Endothelial cell of umbilical vein (primary cell): Measurements from ENCODE around the gene CCP110. TPM values are rescaled to one million over a fixed set of nuclear protein-coding genes. Genes with fewer than 3 reads are reported as not detected.

Experiments
- BruUV-seq: library from RNA; stranded (reverse); fragments of 400-500 nt; replicated peaks from 2 replicates; lab custom pipeline; 2021; lab: Mats Ljungman, UMichigan
- CTCF ChIA-PET: fragments of 300-600, 350-600 bp; sonication (Branson Sonifier 250); formaldehyde crosslinking; loops from one replicate; lab custom pipeline; 2021; ENCODE audit warnings: antibody characterized with exemption, inconsistent platforms; lab: Charles Lee
- POLR2A ChIA-PET: fragments of 300-600, 350-600 bp; sonication (Branson Sonifier 250); formaldehyde crosslinking; loops from one replicate; lab custom pipeline; 2021; ENCODE audit warnings: antibody characterized with exemption, inconsistent platforms; lab: Charles Lee
- DNase-seq: peaks from one replicate; pipeline ENCODE4 v3.0.0-alpha.2; 2011; ENCODE audit warnings: low read depth, low spot score
- FAIRE-seq: peaks from 2 replicates; lab custom pipeline; 2011; peaks lifted over from hg19 to GRCh38; lab: Jason Lieb, UNC
- H2AFZ ChIP-seq: 2 replicates; pipeline ENCODE4 v1.6.0; 2012; ENCODE audit warnings: low read depth, low read length, control low read depth, inconsistent platforms
- H3K27ac ChIP-seq: 2 replicates; pipeline ENCODE4 v1.5.1; 2011; ENCODE audit warnings: low read depth, mild to moderate bottlenecking, control low read depth, low read length, moderate library complexity; ENCODE audit not compliant: insufficient read depth
- H3K27me3 ChIP-seq, 2 experiments: 2 replicates each; pipeline versions ENCODE4 v1.6.0 to v1.6.1; 2011; ENCODE audit warnings: low read length in 2 of 2, mixed read lengths in 1 of 2; ENCODE audit not compliant: control insufficient read depth in 2 of 2, insufficient read depth in 2 of 2
- H3K36me3 ChIP-seq, 2 experiments: 2 replicates in 1 of 2; 3 replicates in 1 of 2; pipeline ENCODE4 v1.5.1; 2011; ENCODE audit warnings: low read length in 2 of 2, mild to moderate bottlenecking in 1 of 2, moderate library complexity in 1 of 2; ENCODE audit not compliant: control insufficient read depth in 2 of 2, insufficient read depth in 2 of 2; ENCODE audit errors: extremely low read depth in 1 of 2
- H3K4me1 ChIP-seq: 3 replicates; pipeline ENCODE4 v1.5.1; 2011; ENCODE audit warnings: mild to moderate bottlenecking, low read length; ENCODE audit not compliant: control insufficient read depth, insufficient read depth; ENCODE audit errors: extremely low read depth
- H3K4me2 ChIP-seq: 2 replicates; pipeline ENCODE4 v1.6.1; 2011; ENCODE audit warnings: low read length, control low read depth, mixed read lengths; ENCODE audit not compliant: insufficient read depth
- H3K4me3 ChIP-seq, 3 experiments: fragments of 200-600 bp in 1 of 3; sonication (generic), shearing (Covaris generic) in 1 of 3; replicated peaks in 1 of 3; 2 replicates each; pipeline ENCODE4 v1.5.1; 2011 to 2016; ENCODE audit warnings: control low read depth in 3 of 3, low read length in 3 of 3, mild to moderate bottlenecking in 2 of 3, inconsistent platforms in 1 of 3, low read depth in 1 of 3, moderate library complexity in 1 of 3; ENCODE audit not compliant: insufficient read depth in 1 of 3
- H3K79me2 ChIP-seq: 2 replicates; pipeline ENCODE4 v1.6.0; 2012; ENCODE audit warnings: low read length, inconsistent platforms; ENCODE audit not compliant: control insufficient read depth, insufficient read depth
- H3K9ac ChIP-seq: replicated peaks from 2 replicates; pipeline ENCODE3; 2011; ENCODE audit warnings: low read length, control low read depth; ENCODE audit not compliant: insufficient read depth; ENCODE audit errors: extremely low read depth
- H3K9me1 ChIP-seq: replicated peaks from 3 replicates; pipeline ENCODE4 v1.6.0; 2011; ENCODE audit warnings: mild to moderate bottlenecking, low read length; ENCODE audit not compliant: control insufficient read depth, insufficient read depth; ENCODE audit errors: extremely low read depth
- H3K9me3 ChIP-seq: replicated peaks from 2 replicates; pipeline ENCODE4 v1.5.1; 2012; ENCODE audit warnings: low read length, inconsistent platforms; ENCODE audit not compliant: control insufficient read depth, insufficient read depth
- H4K20me1 ChIP-seq: replicated peaks from 2 replicates; pipeline ENCODE3; 2011; ENCODE audit warnings: mild to moderate bottlenecking, low read length; ENCODE audit not compliant: control insufficient read depth, insufficient read depth; ENCODE audit errors: extremely low read depth
- CTCF ChIP-seq, 2 donors: IDR thresholded peaks; 1 replicate in 1 of 2; 2 replicates in 1 of 2; pipeline ENCODE4 v1.5.1; 2011; ENCODE audit warnings: low read length in 2 of 2, mild to moderate bottlenecking in 2 of 2, moderate library complexity in 2 of 2, control low read depth in 1 of 2, inconsistent platforms in 1 of 2, low read depth in 1 of 2; ENCODE audit not compliant: insufficient read depth in 1 of 2; ENCODE audit errors: extremely low read depth in 1 of 2
- GATA2 ChIP-seq: IDR thresholded peaks from 2 replicates; pipeline ENCODE4 v1.7.0; 2011; ENCODE audit warnings: low read depth, mild to moderate bottlenecking, moderate library complexity, mixed read lengths, low read length; ENCODE audit not compliant: insufficient read length, insufficient read depth
- JUN ChIP-seq: IDR thresholded peaks from 2 replicates; pipeline ENCODE4 v1.6.1; 2011; ENCODE audit warnings: borderline replicate concordance, low read depth; ENCODE audit not compliant: insufficient read length, insufficient read depth
- MAX ChIP-seq: IDR thresholded peaks from 2 replicates; pipeline ENCODE4 v1.6.1; 2011; ENCODE audit not compliant: insufficient read depth, insufficient read length
- dilution Hi-C: fragments of 300-500 bp; cut with MboI; formaldehyde crosslinking; loops from one replicate; pipeline ENCODE4 v1.15.0; 2019; ENCODE audit warnings: low sequenced_read_pairs; ENCODE audit not compliant: extremely low pct_ligation_motif_present
- intact Hi-C: fragments of 100-400 bp; cut with micrococcal nuclease; formaldehyde crosslinking; loops from one replicate; pipeline ENCODE4 v1.10.0; 2022
- polyA plus RNA-seq, 4 experiments: library from polyadenylated mRNA; depleted of rRNA in 3 of 4; stranded (reverse) in 3 of 4; unstranded in 1 of 4; fragments of >200 nt; gene quantifications; 2 replicates each; pipeline versions ENCODE4 v1.2.1 to v1.2.3, GENCODE V29; 2011 to 2012; ENCODE audit warnings: missing spikeins in 1 of 4
- total RNA-seq: library from RNA; stranded (reverse); gene quantifications from 2 replicates; pipeline ENCODE4 v1.2.3, GENCODE V29; 2021

The CCP110 gene
- total and polyA plus RNA-seq, 2 donors (not counting 3 experiments of a cell fraction or from before 2014, with no cell fraction given): 3.7 to 16.5 TPM

GRCh38 chr16:19582050-19582831, 58.5 kb downstream of the CCP110 start:
- Histone ChIP-seq H3K27ac (no peak overlapping the region), H3K27me3 (no peaks in the 10 kb centered on the region), H4K20me1 (no peaks in the 10 kb centered on the region), H3K79me2 (no peaks in the 10 kb centered on the region), H3K9ac (no peak overlapping the region), H3K4me1 (no peaks in the 10 kb centered on the region), H3K4me2 (no peak overlapping the region), H3K9me1 (no peaks in the 10 kb centered on the region), H3K9me3 (no peaks in the 10 kb centered on the region), H3K4me3 (no peak overlapping the region), H3K36me3 (peaks cover 15 to 20% of the 10 kb centered on the region in 2 experiments), H2AFZ (no peak overlapping the region)
- no peak for TF ChIP-seq CTCF (IDR thresholded peaks at IDR 0.05; ENCODE audit: extremely low read depth in 1 of 2, insufficient read depth in 1 of 2, low read depth in 1 of 2, low read length in 2 of 2)
- TF ChIP-seq GATA2: no peak
- TF ChIP-seq MAX: no peak
- TF ChIP-seq JUN: no peak
- DNase-seq: no peak
- BruUV-seq: no TSS peak
- POLR2A ChIA-PET: no interaction called here
- intact Hi-C loops (no loop called here), dilution Hi-C loops (no loop called here)
- CTCF ChIA-PET: interaction anchor here (1.8 kb wide), 1 partner anchor 19 kb away, joined by 7 read pairs; no protein-coding TSS in a partner anchor
- FAIRE-seq: no peak
